GM19468 (cell line): Measurements from ENCODE around the gene C14orf119.

Experiments
- ATAC-seq: cut with Tn5 transposase; IDR thresholded peaks from one replicate; pipeline ENCODE4 v1.9.1; 2021; ENCODE audit warnings: mild to moderate bottlenecking, moderate library complexity, moderate number of reproducible peaks; ENCODE audit not compliant: unreplicated experiment; ENCODE audit errors: extremely low read depth

The C14orf119 gene

GRCh38 chr14:23145794-23146350 is 50.6 kb downstream of the C14orf119 start:
- ATAC-seq: no peak

- no peak for ATAC-seq
Measured at GRCh38 chr14:23146351-23146910, 51.1 kb downstream of the C14orf119 start.

- ATAC-seq: no peak
Measured at GRCh38 chr14:23146980-23147379, 51.7 kb downstream of the C14orf119 start.

GRCh38 chr14:23147676-23148075 is 52.4 kb downstream of the C14orf119 start:
- ATAC-seq: no peak

GRCh38 chr14:23148591-23149249 is 53.4 kb downstream of the C14orf119 start:
- ATAC-seq: no peak

- no peak for ATAC-seq
Measured at GRCh38 chr14:23149745-23150144, 54.4 kb downstream of the C14orf119 start.
